Measurements from ENCODE around the gene MUSK.
"Not testable (repeated sequence)": the region's sequence is repeated elsewhere in the genome, so short reads cannot be mapped to it uniquely, and the experiment has no call there.

The MUSK gene

GRCh38 chr9:110763568-110763967, 95.0 kb downstream of the MUSK start:
- Mint-ChIP-seq H3K27me3 (no peaks in the 10 kb centered on the region), H3K4me1 (ENCODE audit: low read depth) (no peaks in the 10 kb centered on the region), H3K9me3 (peaks cover 2% of the 10 kb centered on the region), H3K36me3 (ENCODE audit: low read depth) (no peaks in the 10 kb centered on the region), H3K27ac (no peak overlapping the region), H3K4me3 (no peak overlapping the region)
- no peak for DNase-seq

- no peak for DNase-seq
- H3K36me3 Mint-ChIP-seq (ENCODE audit: low read depth) = no peaks in the 10 kb centered on the region
- H3K27ac Mint-ChIP-seq = no peak overlapping the region
- H3K9me3 Mint-ChIP-seq = peaks cover 2% of the 10 kb centered on the region
- no peak overlapping the region for H3K4me3 Mint-ChIP-seq
- H3K27me3 Mint-ChIP-seq = no peaks in the 10 kb centered on the region
- H3K4me1 Mint-ChIP-seq (ENCODE audit: low read depth) = no peaks in the 10 kb centered on the region
These were observed 95.4 kb downstream of the MUSK start for GRCh38 chr9:110764006-110764405.

GRCh38 chr9:110765926-110766325, 97.3 kb downstream of the MUSK start:
- Mint-ChIP-seq H3K27ac (no peak overlapping the region), H3K27me3 (no peaks in the 10 kb centered on the region), H3K4me3 (no peak overlapping the region), H3K9me3 (no peaks in the 10 kb centered on the region), H3K36me3 (ENCODE audit: low read depth) (no peaks in the 10 kb centered on the region), H3K4me1 (ENCODE audit: low read depth) (no peaks in the 10 kb centered on the region)
- no peak for DNase-seq

- Mint-ChIP-seq H3K36me3 (ENCODE audit: low read depth) (no peaks in the 10 kb centered on the region), H3K9me3 (no peaks in the 10 kb centered on the region), H3K4me1 (ENCODE audit: low read depth) (no peaks in the 10 kb centered on the region), H3K27me3 (no peaks in the 10 kb centered on the region), H3K4me3 (no peak overlapping the region), H3K27ac (no peak overlapping the region)
- DNase-seq = no peak
These were observed 99.0 kb downstream of the MUSK start for GRCh38 chr9:110767559-110768063.

- H3K27ac Mint-ChIP-seq = no peak overlapping the region
- H3K4me3 Mint-ChIP-seq = no peak overlapping the region
- DNase-seq = no peak
- H3K27me3 Mint-ChIP-seq = no peaks in the 10 kb centered on the region
- H3K9me3 Mint-ChIP-seq = no peaks in the 10 kb centered on the region
- H3K36me3 Mint-ChIP-seq (ENCODE audit: low read depth) = no peaks in the 10 kb centered on the region
- H3K4me1 Mint-ChIP-seq (ENCODE audit: low read depth) = no peaks in the 10 kb centered on the region
These were observed 100.3 kb downstream of the MUSK start for GRCh38 chr9:110768886-110769285.

GRCh38 chr9:110769667-110770066, 101.1 kb downstream of the MUSK start:
- H3K9me3 Mint-ChIP-seq = no peaks in the 10 kb centered on the region
- no peaks in the 10 kb centered on the region for H3K27me3 Mint-ChIP-seq
- no peaks in the 10 kb centered on the region for H3K4me1 Mint-ChIP-seq (ENCODE audit: low read depth)
- no peak overlapping the region for H3K27ac Mint-ChIP-seq
- no peak for DNase-seq
- no peak overlapping the region for H3K4me3 Mint-ChIP-seq
- no peaks in the 10 kb centered on the region for H3K36me3 Mint-ChIP-seq (ENCODE audit: low read depth)

GRCh38 chr9:110775724-110776123, 107.1 kb downstream of the MUSK start:
- Mint-ChIP-seq H3K9me3 (no peaks in the 10 kb centered on the region), H3K27ac (no peak overlapping the region), H3K4me1 (ENCODE audit: low read depth) (no peaks in the 10 kb centered on the region), H3K27me3 (no peaks in the 10 kb centered on the region), H3K36me3 (ENCODE audit: low read depth) (no peaks in the 10 kb centered on the region), H3K4me3 (no peak overlapping the region)
- no peak for DNase-seq

GRCh38 chr9:110776221-110776620, 107.6 kb downstream of the MUSK start:
- Mint-ChIP-seq H3K4me1 (ENCODE audit: low read depth) (no peaks in the 10 kb centered on the region), H3K36me3 (ENCODE audit: low read depth) (no peaks in the 10 kb centered on the region), H3K27me3 (no peaks in the 10 kb centered on the region), H3K4me3 (no peak overlapping the region), H3K27ac (no peak overlapping the region), H3K9me3 (no peaks in the 10 kb centered on the region)
- DNase-seq = no peak

GRCh38 chr9:110777196-110777875, 108.7 kb downstream of the MUSK start:
- DNase-seq = no peak
- H3K4me1 Mint-ChIP-seq (ENCODE audit: low read depth) = no peaks in the 10 kb centered on the region
- H3K27me3 Mint-ChIP-seq = no peaks in the 10 kb centered on the region
- no peak overlapping the region for H3K27ac Mint-ChIP-seq
- no peaks in the 10 kb centered on the region for H3K9me3 Mint-ChIP-seq
- H3K36me3 Mint-ChIP-seq (ENCODE audit: low read depth) = no peaks in the 10 kb centered on the region
- H3K4me3 Mint-ChIP-seq = no peak overlapping the region

- H3K9me3 Mint-ChIP-seq = no peaks in the 10 kb centered on the region
- no peaks in the 10 kb centered on the region for H3K36me3 Mint-ChIP-seq (ENCODE audit: low read depth)
- no peak for DNase-seq
- H3K27me3 Mint-ChIP-seq = no peaks in the 10 kb centered on the region
- no peaks in the 10 kb centered on the region for H3K4me1 Mint-ChIP-seq (ENCODE audit: low read depth)
- H3K27ac Mint-ChIP-seq = no peak overlapping the region
- H3K4me3 Mint-ChIP-seq = no peak overlapping the region
These were observed 109.3 kb downstream of the MUSK start for GRCh38 chr9:110777876-110778215.

- Mint-ChIP-seq H3K36me3 (ENCODE audit: low read depth) (no peaks in the 10 kb centered on the region), H3K9me3 (no peaks in the 10 kb centered on the region), H3K4me3 (no peak overlapping the region), H3K27ac (no peak overlapping the region), H3K27me3 (no peaks in the 10 kb centered on the region), H3K4me1 (ENCODE audit: low read depth) (no peaks in the 10 kb centered on the region)
- no peak for DNase-seq
These were observed 114.1 kb downstream of the MUSK start for GRCh38 chr9:110782701-110783100.

- Mint-ChIP-seq H3K36me3 (ENCODE audit: low read depth) (no peaks in the 10 kb centered on the region), H3K27me3 (no peaks in the 10 kb centered on the region), H3K9me3 (no peaks in the 10 kb centered on the region), H3K4me3 (no peak overlapping the region), H3K4me1 (ENCODE audit: low read depth) (no peaks in the 10 kb centered on the region), H3K27ac (no peak overlapping the region)
- no peak for DNase-seq
These were observed 115.7 kb downstream of the MUSK start for GRCh38 chr9:110784309-110784708.

- H3K36me3 Mint-ChIP-seq (ENCODE audit: low read depth) = no peaks in the 10 kb centered on the region
These were observed 116.6 kb downstream of the MUSK start for GRCh38 chr9:110785166-110785565.

GRCh38 chr9:110788396-110788795, 119.8 kb downstream of the MUSK start:
- DNase-seq; H3K9me3 Mint-ChIP-seq; H3K36me3 Mint-ChIP-seq (ENCODE audit: low read depth): not testable (repeated sequence)

More at GRCh38 chr9:110785166-110785565, 116.6 kb downstream of the MUSK start:
- no peaks in the 10 kb centered on the region for H3K4me1 Mint-ChIP-seq (ENCODE audit: low read depth)
- no peak overlapping the region for H3K4me3 Mint-ChIP-seq
- no peak overlapping the region for H3K27ac Mint-ChIP-seq
- H3K9me3 Mint-ChIP-seq = no peaks in the 10 kb centered on the region
- DNase-seq = no peak
- no peaks in the 10 kb centered on the region for H3K27me3 Mint-ChIP-seq

GRCh38 chr9:110788871-110789270, 120.3 kb downstream of the MUSK start:
- Mint-ChIP-seq H3K36me3 (ENCODE audit: low read depth) (no peaks in the 10 kb centered on the region), H3K9me3 (no peaks in the 10 kb centered on the region)

More at GRCh38 chr9:110788396-110788795, 119.8 kb downstream of the MUSK start:
- H3K27ac Mint-ChIP-seq; H3K27me3 Mint-ChIP-seq; H3K4me1 Mint-ChIP-seq (ENCODE audit: low read depth); H3K4me3 Mint-ChIP-seq: not testable (repeated sequence)

GRCh38 chr9:110797611-110798010, 129.0 kb downstream of the MUSK start:
- DNase-seq = no peak
- no peaks in the 10 kb centered on the region for H3K9me3 Mint-ChIP-seq
- no peaks in the 10 kb centered on the region for H3K36me3 Mint-ChIP-seq (ENCODE audit: low read depth)
- H3K27ac Mint-ChIP-seq = no peak overlapping the region
- no peaks in the 10 kb centered on the region for H3K4me1 Mint-ChIP-seq (ENCODE audit: low read depth)
- H3K4me3 Mint-ChIP-seq = no peak overlapping the region
- H3K27me3 Mint-ChIP-seq = no peaks in the 10 kb centered on the region

More at GRCh38 chr9:110788871-110789270, 120.3 kb downstream of the MUSK start:
- Mint-ChIP-seq H3K4me1 (ENCODE audit: low read depth) (no peaks in the 10 kb centered on the region), H3K4me3 (no peak overlapping the region), H3K27ac (no peak overlapping the region), H3K27me3 (no peaks in the 10 kb centered on the region)
- DNase-seq = no peak

All from activated T-cell treated with anti-CD3 and anti-CD28 coated beads, Interleukin-2, amount 50 U/mL, for 24 hours (primary cell).